Stimulated activated naive B cell treated with anti-CD40 and anti-IgM and Interleukin-4, amounts not matched to agents 10 μg/mL and 1 μg/mL and 100 μg/mL, for 72 hours (primary cell): ENCODE measurements around the gene SRD5A3.
"Not testable (repeated sequence)": the region's sequence is repeated elsewhere in the genome, so short reads cannot be mapped to it uniquely, and the experiment has no call there.

Source experiments
- ATAC-seq, 2 donors: fragments of 150-1000 bp; cut with Tn5 transposase; replicated peaks; 2 replicates each; pipeline ENCODE4 v1.10.0; 2021; ENCODE audit warnings: moderate library complexity in 1 of 2
- DNase-seq: peaks from one replicate; pipeline ENCODE4 v3.0.0; 2021
- H3K27ac Mint-ChIP-seq: one replicate; pipeline ENCODE4 v1.8.0; 2022; ENCODE audit warnings: mild to moderate bottlenecking, mixed read lengths
- H3K27me3 Mint-ChIP-seq, 2 donors: one replicate each; pipeline ENCODE4 v1.8.0; 2022; ENCODE audit warnings: mixed read lengths in 2 of 2
- H3K36me3 Mint-ChIP-seq, 2 donors: one replicate each; pipeline ENCODE4 v1.8.0; 2022; ENCODE audit warnings: mixed read lengths in 2 of 2, mild to moderate bottlenecking in 1 of 2
- H3K4me1 Mint-ChIP-seq, 2 donors: one replicate each; pipeline ENCODE4 v1.8.0; 2022; ENCODE audit warnings: mixed read lengths in 2 of 2, mild to moderate bottlenecking in 1 of 2
- H3K4me3 Mint-ChIP-seq, 2 donors: one replicate each; pipeline ENCODE4 v1.8.0; 2022; ENCODE audit warnings: mild to moderate bottlenecking in 2 of 2, mixed read lengths in 2 of 2, moderate library complexity in 1 of 2
- H3K9me3 Mint-ChIP-seq, 2 donors: one replicate each; pipeline ENCODE4 v1.8.0; 2022; ENCODE audit warnings: mixed read lengths in 2 of 2, mild to moderate bottlenecking in 1 of 2

The SRD5A3 gene

DNA sequence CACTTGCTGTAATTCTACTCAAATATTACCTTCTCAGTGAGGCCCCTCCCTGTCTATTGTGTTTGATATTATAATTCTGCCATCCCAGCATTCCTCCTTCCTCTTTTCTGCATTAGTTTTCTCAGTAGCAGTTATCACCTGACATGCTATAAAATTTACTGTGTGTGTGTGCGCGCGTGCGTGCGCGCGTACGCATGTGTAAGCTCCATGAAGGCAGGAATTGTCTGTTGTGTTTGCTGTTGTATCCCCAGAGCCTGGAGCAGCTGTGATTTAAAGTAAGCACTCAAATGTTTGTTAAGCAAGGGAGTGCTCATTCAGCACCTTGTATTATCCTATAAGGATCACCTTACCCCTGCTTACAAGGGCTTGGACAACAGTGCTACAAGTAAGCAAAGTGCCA is 8.6 kb downstream of the SRD5A3 start:
- no peaks in the 10 kb centered on the region for H3K27me3 Mint-ChIP-seq
- H3K4me1 Mint-ChIP-seq: peaks cover 8 to 28% of the 10 kb centered on the region in 2 donors
- H3K9me3 Mint-ChIP-seq: peaks cover 4 to 5% of the 10 kb centered on the region in 2 donors
- H3K4me3 Mint-ChIP-seq: no peak overlapping the region
- peaks cover 17 to 24% of the 10 kb centered on the region in 2 donors for H3K36me3 Mint-ChIP-seq
- H3K27ac Mint-ChIP-seq: no peak overlapping the region
- no peak for ATAC-seq
- DNase-seq: no peak

DNA sequence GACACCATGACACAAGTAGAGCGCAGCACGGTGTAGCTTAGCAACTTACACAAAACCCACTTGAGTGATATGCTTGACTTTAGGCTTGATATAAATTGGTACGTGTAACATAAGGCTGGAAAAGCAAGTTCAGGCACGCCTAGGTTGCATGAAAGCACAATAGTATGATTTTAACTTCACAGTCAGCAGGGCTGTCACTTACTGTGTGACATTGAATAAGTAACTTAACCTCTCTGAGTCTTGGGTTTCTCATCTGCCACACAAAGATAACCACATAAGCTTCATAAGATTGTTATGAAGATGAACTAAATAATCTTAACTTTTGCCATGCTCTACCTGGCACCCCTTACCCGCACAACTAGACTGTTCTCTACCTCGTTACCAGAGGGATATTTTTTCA is 9.5 kb downstream of the SRD5A3 start:
- Mint-ChIP-seq H3K9me3 (peaks cover 4 to 5% of the 10 kb centered on the region in 2 donors), H3K36me3 (peaks cover 17 to 24% of the 10 kb centered on the region in 2 donors), H3K4me1 (peaks cover 8 to 28% of the 10 kb centered on the region in 2 donors), H3K4me3 (no peak overlapping the region), H3K27ac (no peak overlapping the region), H3K27me3 (no peaks in the 10 kb centered on the region)
- DNase-seq: no peak
- no peak for ATAC-seq

DNA sequence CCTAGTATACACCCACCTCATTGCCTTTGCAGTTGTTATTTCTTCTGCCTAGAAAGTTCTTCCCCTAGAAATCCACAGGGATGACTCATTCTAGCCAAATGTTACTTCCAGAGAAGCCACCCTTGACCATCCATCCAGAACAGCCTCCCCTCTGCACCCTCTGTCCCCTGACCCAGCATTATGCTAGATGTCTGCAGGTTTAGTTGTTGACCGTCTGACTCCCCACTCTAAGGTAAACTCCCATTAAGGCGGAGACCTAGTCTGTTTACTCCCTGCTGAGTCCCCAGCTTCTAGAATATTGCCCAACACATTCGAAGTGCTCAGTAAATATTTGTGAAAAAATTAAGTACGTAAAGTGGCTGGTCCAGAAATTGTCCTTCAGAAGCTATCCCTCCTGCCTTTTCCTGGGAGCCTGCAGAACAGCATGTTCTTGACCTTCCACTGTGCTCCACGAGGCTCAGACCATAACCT is 11.0 kb downstream of the SRD5A3 start:
- no peak overlapping the region for H3K4me3 Mint-ChIP-seq
- no peak overlapping the region for H3K27ac Mint-ChIP-seq
- H3K27me3 Mint-ChIP-seq: no peaks in the 10 kb centered on the region
- DNase-seq (no peak), ATAC-seq (no peak)
- peaks cover 19 to 25% of the 10 kb centered on the region in 2 donors for H3K36me3 Mint-ChIP-seq
- peaks cover 4 to 5% of the 10 kb centered on the region in 2 donors for H3K9me3 Mint-ChIP-seq
- peaks cover 8 to 28% of the 10 kb centered on the region in 2 donors for H3K4me1 Mint-ChIP-seq

DNA sequence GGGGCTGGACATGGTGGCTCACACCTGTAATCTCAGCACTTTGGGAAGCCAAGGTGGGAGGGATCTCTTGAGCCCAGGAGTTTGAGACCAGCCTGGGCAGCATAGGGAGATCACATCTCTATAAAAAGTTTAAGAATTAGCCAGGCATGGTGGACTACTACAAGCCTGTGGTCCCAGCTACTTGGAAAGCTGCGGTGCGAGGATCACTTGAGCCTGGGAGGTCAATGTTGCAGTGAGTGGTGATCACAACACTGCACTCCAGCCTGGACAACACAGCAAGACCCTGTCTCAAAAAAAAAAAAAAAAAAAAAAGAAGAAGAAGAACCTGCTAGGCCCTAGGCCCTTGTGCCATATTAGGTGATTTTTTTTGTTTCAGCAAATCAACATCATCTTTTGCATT is 12.2 kb downstream of the SRD5A3 start:
- peaks cover 8 to 28% of the 10 kb centered on the region in 2 donors for H3K4me1 Mint-ChIP-seq

DNA sequence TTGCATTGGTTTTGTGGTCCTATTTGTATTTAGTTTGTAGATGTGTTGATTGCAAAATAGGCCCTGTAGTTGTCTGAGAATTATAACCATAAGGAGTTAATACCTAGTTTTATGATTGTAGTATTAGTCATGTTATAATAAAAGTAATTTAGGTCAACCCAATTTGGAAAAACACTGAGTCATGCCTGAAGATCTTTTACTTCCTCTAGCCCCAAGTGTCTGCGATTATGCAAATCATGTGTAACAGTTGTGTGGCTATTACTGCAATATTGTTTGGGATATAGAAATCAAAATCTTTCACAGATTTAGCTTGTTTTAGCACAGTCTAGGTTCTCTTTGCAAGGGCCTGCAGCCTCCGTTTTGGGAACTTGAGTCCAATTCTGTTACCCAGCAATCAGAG is 12.6 kb downstream of the SRD5A3 start:
- H3K27ac Mint-ChIP-seq: no peak overlapping the region
- peaks cover 8 to 28% of the 10 kb centered on the region in 2 donors for H3K4me1 Mint-ChIP-seq
- peak; percentile 71 to 81 for ATAC-seq
- no peaks in the 10 kb centered on the region for H3K27me3 Mint-ChIP-seq
- H3K4me3 Mint-ChIP-seq: no peak overlapping the region
- DNase-seq: no peak
- H3K36me3 Mint-ChIP-seq: peaks cover 5 to 10% of the 10 kb centered on the region in 2 donors
- H3K9me3 Mint-ChIP-seq: no peaks in the 10 kb centered on the region

More for the DNA sequence above, 12.2 kb downstream of the SRD5A3 start:
- DNase-seq (no peak), ATAC-seq (no peak)
- H3K36me3 Mint-ChIP-seq: peaks cover 10 to 13% of the 10 kb centered on the region in 2 donors
- no peak overlapping the region for H3K27ac Mint-ChIP-seq
- no peaks in the 10 kb centered on the region for H3K27me3 Mint-ChIP-seq
- H3K9me3 Mint-ChIP-seq: no peaks in the 10 kb centered on the region
- H3K4me3 Mint-ChIP-seq: no peak overlapping the region

DNA sequence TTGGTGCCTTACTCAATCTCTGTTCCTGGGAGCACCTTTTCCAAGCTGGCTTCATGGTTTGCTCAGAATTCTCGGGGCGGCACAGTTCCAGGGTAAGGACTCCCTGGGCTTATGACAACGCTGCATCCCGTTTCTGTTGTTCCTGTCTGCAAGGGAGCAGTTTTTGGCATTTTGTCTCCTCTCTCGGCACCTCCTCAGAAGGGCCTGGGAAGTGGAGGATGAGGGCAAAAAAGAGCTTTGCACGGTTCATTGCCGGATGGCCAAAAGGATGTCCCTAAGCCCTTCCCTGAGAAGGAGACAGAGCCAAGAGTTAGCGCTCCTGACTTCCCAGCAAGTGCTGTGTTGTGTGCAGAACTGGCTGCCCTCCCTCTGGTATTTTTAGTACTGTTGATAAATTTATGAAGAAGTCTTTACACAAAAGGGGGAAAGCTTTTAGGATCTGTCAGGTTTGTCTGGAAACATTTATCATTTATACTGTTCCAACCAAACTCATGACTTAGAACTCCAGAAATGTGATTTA is 13.4 kb downstream of the SRD5A3 start:
- Mint-ChIP-seq H3K9me3 (no peaks in the 10 kb centered on the region), H3K4me3 (no peak overlapping the region), H3K27ac (no peak overlapping the region), H3K4me1 (peaks cover 8 to 28% of the 10 kb centered on the region in 2 donors), H3K36me3 (peaks cover 6 to 8% of the 10 kb centered on the region in 2 donors), H3K27me3 (no peaks in the 10 kb centered on the region)
- ATAC-seq (no peak), DNase-seq (no peak)

DNA sequence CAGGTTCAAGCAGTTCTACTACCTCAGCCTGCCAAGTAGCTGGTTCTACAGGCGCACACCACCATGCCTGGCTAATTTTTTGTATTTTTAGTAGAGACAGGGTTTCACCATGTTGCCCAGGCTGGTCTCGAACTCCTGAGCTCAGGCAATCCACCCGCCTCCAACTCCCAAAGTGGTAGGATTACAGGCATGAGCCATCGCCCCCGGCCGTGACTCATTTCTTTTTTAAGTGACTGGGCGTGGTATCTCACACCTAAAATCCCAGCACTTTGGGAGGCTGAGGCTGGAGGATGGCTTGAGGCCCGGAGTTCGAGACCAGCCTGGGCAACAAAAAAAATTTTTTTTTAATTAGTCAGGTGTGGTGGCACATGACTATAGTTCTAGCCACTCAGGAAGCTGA is 16.9 kb downstream of the SRD5A3 start:
- ATAC-seq, H3K27me3 Mint-ChIP-seq, H3K9me3 Mint-ChIP-seq, DNase-seq, H3K4me3 Mint-ChIP-seq, H3K27ac Mint-ChIP-seq: not testable (repeated sequence)
- Mint-ChIP-seq H3K36me3 (peaks cover 10 to 17% of the 10 kb centered on the region in 2 donors), H3K4me1 (peaks cover 6 to 15% of the 10 kb centered on the region in 2 donors)

DNA sequence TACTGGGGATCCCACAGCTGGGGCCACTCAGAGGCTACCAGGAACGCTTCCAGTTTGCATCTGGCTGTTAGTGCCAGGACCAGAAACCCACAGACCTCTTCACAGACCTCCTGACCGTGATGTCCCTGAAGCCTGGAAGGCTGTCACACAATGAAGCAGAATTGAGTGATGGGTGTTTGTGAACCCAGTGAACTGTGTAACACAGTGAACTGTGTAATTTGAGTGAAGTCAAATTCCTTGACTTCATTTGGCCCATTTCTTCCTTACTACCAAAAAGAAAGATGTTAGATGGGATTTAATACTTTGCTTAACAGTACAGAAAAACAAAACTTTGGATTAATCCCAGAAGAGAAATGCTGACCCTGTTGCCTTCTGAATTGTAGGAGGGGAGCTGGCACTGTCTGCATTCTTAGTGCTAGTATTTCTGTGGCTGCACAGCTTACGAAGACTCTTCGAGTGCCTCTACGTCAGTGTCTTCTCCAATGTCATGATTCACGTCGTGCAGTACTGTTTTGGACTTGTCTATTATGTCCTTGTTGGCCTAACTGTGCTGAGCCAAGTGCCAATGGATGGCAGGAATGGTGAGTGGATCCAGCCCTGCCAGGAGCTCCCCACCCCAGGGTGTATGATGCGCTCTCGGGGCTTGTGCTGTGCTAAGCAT is 17.8 kb downstream of the SRD5A3 start:
- no peaks in the 10 kb centered on the region for H3K27me3 Mint-ChIP-seq
- peaks cover 3 to 6% of the 10 kb centered on the region in 2 donors for H3K4me1 Mint-ChIP-seq
- no peak overlapping the region for H3K27ac Mint-ChIP-seq
- ATAC-seq: no peak
- peaks cover 10 to 17% of the 10 kb centered on the region in 2 donors for H3K36me3 Mint-ChIP-seq
- no peaks in the 10 kb centered on the region for H3K9me3 Mint-ChIP-seq
- no peak for DNase-seq
- no peak overlapping the region for H3K4me3 Mint-ChIP-seq

DNA sequence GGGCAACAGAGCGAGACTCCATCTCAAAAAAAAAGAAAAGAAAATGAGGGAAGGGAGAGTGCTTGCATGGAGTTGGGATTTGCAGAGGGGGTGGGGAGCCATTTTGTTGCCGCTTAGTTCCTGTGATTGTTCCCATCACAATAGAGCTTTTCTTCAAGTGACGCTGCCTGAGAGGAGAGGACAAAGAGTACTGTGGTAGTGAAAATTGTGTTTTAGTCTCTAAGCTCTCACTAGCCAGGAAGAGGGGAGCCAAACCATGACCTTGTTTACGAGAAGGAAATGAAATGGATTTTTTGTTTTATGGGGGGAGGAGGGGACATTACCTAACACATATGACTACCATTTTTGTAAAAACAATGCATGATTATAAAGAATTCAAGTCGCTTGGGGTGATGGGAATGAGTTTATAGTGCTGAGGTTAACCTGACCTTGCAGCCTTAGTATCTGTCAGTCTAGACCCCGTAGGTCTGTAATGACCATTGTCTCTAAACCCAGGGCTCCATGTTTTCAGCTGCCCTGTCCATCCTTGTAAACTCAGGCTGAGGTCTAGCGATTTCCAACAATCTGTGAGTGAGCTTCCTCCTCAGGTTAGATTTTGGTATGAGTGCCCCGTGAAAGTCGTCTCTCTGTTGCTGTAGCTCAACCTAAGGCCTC is 18.8 kb downstream of the SRD5A3 start:
- no peak overlapping the region for H3K4me3 Mint-ChIP-seq
- DNase-seq (no peak), ATAC-seq (no peak)
- peaks cover 10 to 20% of the 10 kb centered on the region in 2 donors for H3K36me3 Mint-ChIP-seq
- H3K4me1 Mint-ChIP-seq: no peaks in the 10 kb centered on the region
- H3K27me3 Mint-ChIP-seq: no peaks in the 10 kb centered on the region
- no peaks in the 10 kb centered on the region for H3K9me3 Mint-ChIP-seq
- H3K27ac Mint-ChIP-seq: no peak overlapping the region

DNA sequence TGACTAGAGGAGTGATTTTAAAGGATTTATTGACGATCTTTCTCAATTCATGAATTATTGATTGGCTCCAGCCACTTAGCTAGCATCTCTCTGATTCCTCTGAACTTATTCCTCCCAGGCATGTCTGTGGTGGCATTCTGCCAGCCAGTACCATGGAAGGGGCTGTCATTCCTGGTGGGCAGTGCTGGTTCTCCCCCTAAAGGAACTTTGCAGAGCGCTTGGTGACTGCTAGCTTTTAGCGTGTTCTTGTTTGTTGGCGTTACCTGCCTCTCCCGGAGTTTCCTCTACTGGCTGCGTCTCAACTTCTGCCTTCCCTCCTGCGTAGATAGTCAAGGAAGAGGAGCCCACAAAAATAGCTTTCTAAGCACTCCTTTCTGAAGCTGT is 19.3 kb downstream of the SRD5A3 start:
- no peak for ATAC-seq
- no peaks in the 10 kb centered on the region for H3K4me1 Mint-ChIP-seq
- no peak for DNase-seq

DNA sequence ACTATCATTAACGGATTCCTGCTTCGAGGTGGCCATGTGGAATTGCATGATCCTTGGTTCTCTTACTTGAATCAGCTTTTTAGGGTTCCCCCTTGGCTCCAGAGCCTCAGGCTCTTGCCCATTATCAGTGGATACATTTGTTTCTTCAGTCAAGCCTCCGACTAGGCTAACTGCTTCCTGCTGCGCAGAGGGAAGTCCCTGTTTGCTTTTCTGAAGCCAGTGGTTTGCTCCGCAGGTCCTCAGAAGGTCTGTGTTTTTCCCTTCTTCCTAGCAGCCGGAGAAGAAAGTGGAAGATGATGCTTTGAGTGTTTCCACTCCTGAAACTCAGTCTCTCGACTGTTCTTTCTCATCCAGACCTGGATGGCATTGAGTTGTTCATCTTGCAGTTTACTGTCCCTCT is 20.6 kb downstream of the SRD5A3 start:
- no peaks in the 10 kb centered on the region for H3K9me3 Mint-ChIP-seq
- no peak overlapping the region for H3K27ac Mint-ChIP-seq
- ATAC-seq: no peak
- peaks cover 14 to 25% of the 10 kb centered on the region in 2 donors for H3K36me3 Mint-ChIP-seq
- H3K4me3 Mint-ChIP-seq: no peak overlapping the region
- H3K4me1 Mint-ChIP-seq: no peaks in the 10 kb centered on the region
- no peaks in the 10 kb centered on the region for H3K27me3 Mint-ChIP-seq
- DNase-seq: no peak

More for the DNA sequence above, 19.3 kb downstream of the SRD5A3 start:
- Mint-ChIP-seq H3K27ac (no peak overlapping the region), H3K4me3 (no peak overlapping the region), H3K9me3 (no peaks in the 10 kb centered on the region), H3K27me3 (no peaks in the 10 kb centered on the region), H3K36me3 (peaks cover 14 to 25% of the 10 kb centered on the region in 2 donors)

DNA sequence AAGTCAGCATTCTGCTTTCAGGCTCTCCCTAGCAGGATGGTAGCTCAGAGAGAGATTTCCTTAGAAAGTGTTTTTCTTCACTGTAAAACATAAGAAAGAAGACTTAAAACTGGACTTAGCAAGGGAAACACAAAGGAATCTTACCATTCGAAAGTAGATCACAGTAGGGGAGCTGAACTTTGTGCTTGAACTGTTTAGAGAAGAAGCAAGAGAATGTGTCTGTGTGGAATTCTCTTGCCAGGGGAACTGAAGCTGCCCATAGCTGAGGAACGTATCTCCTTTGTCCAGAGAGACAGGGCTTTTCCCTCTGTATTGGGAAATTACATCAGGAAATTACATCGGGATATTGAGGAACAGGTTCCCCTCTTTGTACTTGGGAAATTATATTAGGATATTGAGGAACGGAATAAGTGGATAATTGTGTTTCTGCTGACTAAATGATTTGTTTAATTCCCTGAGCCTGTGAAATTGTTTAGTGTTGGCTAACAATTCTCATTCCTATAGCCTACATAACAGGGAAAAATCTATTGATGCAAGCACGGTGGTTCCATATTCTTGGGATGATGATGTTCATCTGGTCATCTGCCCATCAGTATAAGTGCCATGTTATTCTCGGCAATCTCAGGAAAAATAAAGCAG is 21.2 kb downstream of the SRD5A3 start:
- Mint-ChIP-seq H3K4me3 (no peak overlapping the region), H3K9me3 (no peaks in the 10 kb centered on the region), H3K4me1 (no peaks in the 10 kb centered on the region), H3K27ac (no peak overlapping the region), H3K36me3 (peaks cover 10 to 23% of the 10 kb centered on the region in 2 donors), H3K27me3 (no peaks in the 10 kb centered on the region)
- no peak for DNase-seq
- no peak for ATAC-seq

DNA sequence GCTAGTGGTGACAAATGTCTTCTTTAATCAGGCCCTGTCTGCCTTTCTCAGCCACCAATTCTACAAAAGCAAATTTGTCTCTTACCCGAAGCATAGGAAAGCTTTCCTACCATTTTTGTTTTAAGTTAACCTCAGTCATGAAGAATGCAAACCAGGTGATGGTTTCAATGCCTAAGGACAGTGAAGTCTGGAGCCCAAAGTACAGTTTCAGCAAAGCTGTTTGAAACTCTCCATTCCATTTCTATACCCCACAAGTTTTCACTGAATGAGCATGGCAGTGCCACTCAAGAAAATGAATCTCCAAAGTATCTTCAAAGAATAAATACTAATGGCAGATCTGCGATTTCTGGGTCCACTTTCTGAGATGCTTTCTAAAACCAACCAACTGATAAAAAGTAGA is 23.9 kb downstream of the SRD5A3 start:
- Mint-ChIP-seq H3K9me3 (no peaks in the 10 kb centered on the region), H3K27me3 (no peaks in the 10 kb centered on the region), H3K4me1 (no peaks in the 10 kb centered on the region), H3K27ac (no peak overlapping the region), H3K4me3 (no peak overlapping the region), H3K36me3 (peaks cover 4 to 16% of the 10 kb centered on the region in 2 donors)
- ATAC-seq (no peak), DNase-seq (no peak)

DNA sequence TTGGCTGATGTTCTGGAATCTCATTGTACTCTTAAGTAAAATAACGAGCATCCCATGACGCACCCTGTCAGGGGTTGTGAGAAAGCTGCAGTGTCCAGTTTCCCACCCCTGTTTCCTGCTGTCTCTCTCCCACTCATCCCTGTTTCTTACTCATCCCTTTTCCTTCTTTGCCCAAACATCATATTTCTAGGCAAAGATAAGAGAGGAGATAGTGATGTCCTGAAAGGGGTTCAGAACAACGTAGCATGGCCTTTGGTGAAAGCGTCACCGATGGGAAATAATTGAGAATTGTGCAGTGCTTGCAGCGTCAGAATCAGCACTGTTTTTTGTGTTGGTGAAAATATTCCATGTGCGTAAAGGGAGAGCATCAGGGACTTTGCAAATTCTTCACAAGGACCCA is 26.2 kb downstream of the SRD5A3 start:
- no peak for DNase-seq
- ATAC-seq: no peak
- H3K4me1 Mint-ChIP-seq: no peaks in the 10 kb centered on the region

More for the DNA sequence above, 26.2 kb downstream of the SRD5A3 start:
- H3K4me3 Mint-ChIP-seq: no peak overlapping the region
- peaks cover 4 to 9% of the 10 kb centered on the region in 2 donors for H3K36me3 Mint-ChIP-seq
- no peak overlapping the region for H3K27ac Mint-ChIP-seq
- no peaks in the 10 kb centered on the region for H3K9me3 Mint-ChIP-seq
- no peaks in the 10 kb centered on the region for H3K27me3 Mint-ChIP-seq
